Activated CD4-positive, CD25-positive, alpha-beta regulatory T cell treated with anti-CD3 and anti-CD28 coated beads, Interleukin-2, amount 50 U/mL, for 24 hours (primary cell): Measurements from ENCODE around the gene ILKAP.

ENCODE experiments used
- ATAC-seq, 2 donors: fragments of 150-1000 bp; cut with Tn5 transposase; one replicate each; pipeline ENCODE4 v1.10.0; 2021; ENCODE audit warnings: mild to moderate bottlenecking in 1 of 2, moderate library complexity in 1 of 2

ILKAP gene

GRCh38 chr2:238236571-238236970 lies 33.1 kb upstream of the ILKAP start:
- no peak for ATAC-seq

DNA sequence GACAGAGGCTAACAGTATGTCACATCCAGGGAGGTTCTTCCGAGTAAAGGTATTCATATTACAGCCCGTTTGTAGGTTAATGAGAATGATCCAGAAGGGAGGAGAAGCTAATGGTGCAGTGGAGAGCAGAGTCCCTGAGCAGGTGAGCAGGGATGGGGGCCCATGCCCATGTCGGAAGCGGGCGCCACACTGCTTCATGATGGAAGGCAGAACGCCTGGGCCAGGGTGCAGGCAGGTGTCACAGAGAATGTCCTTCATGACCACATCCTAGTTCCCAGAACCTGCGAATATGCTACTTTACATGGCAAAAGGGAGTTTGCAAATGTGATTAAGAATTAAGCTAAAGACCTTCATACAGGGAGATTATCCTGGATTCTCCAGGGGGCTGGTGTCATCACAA lies 32.4 kb upstream of the ILKAP start:
- no peak for ATAC-seq

- no peak for ATAC-seq
Measured at GRCh38 chr2:238235331-238235732, 31.8 kb upstream of the ILKAP start.

DNA sequence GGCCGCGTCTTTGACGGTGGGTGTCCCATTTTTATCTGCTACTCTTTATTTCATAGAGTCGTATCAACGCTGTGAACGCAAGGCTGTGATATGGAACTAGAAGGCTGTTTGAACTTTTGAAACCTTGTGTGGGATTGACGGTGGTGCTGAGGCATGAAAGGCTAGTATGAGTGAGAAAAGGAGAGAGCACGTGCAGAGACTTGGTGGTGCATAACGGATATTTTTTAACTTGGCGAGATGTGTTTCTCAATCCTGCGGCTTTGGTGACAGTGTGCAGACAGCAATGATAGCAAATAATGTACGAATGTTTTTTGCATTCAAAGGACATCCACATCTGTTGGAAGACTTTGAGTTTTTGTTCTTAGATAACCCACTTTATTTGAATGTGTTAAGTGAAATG lies 30.1 kb upstream of the ILKAP start:
- ATAC-seq, result no peak

- ATAC-seq, result no peak
Measured at GRCh38 chr2:238231809-238232208, 28.3 kb upstream of the ILKAP start.

- peak; percentile 87 to 92 for ATAC-seq
Measured at GRCh38 chr2:238231251-238231793, 27.8 kb upstream of the ILKAP start.

DNA sequence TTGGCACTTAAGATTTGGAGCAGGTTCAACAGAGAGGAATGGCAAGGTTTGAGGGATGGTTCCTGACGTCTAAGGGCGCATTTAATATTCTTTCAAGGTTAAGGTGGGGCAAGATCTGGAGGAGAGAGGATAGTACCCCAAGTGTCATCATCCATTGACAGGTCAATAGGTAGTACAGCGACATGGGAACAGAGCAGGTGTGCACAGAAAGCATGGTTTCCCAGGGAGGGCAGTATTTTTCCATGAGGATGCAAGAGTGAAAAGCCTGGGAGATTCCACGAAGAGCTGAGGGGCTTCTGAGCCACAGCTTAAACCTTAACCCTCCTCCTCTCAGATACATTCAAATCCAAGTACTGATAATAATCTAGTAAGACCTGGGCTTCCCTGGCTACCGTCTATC lies 27.2 kb upstream of the ILKAP start:
- ATAC-seq, result no peak

DNA sequence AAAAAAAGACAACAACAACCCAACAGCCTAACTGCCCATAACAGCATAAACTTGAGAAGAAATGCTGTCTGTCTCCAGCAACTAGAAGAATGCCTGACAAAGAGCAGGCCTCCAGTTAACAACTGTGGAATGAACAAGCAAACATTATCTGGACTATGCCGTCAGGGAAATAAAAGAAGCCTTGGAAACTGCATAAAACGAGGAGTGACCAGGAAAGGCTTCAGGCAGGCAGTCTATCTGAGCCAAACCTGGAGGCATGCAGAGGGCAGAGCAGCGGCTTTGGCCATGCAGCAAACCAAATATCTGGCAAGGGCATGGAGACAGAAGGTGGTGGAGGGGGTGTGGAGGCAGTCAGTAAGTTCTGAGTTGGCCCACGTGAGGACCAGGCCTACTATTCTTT lies 25.2 kb upstream of the ILKAP start:
- ATAC-seq, result no peak

DNA sequence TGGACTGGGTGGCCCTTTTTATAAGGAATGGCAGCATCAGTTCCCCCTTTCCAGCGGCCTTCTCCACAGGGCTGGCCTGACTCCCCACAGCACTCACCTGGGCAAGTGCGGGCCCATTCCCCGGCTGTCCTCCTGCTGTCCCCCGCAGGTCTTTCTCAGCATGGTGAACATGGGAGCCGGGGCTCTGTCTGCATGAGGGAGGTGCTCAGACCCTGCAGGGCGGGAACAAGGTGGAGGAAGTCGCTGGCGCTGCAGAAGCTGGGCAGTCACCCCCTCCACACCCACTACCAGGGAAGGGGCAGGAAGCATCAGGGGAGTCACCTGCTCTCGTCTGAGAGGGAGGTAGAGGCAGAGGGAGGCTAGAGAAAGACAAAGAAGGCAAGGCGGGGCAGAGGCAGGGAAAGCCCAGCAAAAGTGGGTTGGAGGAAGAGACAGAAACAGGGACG lies 24.1 kb upstream of the ILKAP start:
- ATAC-seq, result no peak

DNA sequence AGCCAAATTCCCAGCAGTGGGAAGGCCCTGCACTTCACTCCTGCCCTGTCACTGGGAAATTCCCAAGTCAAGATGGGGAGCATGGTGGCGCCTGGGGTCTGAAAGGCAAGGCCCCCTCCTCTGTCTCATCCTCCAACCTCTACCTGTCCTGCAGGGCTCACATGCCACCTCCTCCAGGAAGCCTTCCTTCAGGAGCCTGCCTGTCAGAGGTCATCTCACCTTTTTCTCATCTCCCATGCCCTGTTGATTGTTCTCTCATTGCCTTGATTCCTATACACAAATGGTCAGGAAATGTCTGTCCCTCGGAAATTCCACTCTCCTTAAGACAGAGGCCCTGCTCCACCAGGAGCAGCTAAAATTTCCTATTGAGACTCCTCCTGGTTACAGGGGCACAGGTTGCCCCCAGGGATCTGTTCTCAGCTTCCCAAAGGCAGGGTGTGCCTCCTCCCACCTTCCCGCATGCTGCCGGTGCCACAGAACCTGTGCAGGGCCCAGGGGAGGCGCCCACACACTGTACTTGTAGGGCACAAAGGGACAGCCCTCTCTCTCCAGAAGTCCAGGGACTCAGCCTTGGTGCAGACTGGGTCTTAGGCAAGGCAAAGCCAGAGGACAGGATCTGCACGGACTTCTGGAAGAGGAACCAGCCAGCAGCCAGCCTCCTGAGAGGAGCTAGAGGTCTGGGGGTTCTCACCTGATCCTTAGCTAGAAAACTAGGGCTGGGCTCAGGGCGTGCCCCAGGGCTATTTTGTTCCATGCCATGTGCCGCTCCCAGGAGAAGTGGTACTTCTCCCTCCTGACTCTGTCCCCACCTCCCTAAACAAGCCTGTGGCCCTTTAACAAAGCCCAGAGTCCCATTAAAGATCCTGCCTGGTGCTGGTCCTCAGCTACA lies 23.4 kb upstream of the ILKAP start:
- no peak for ATAC-seq

DNA sequence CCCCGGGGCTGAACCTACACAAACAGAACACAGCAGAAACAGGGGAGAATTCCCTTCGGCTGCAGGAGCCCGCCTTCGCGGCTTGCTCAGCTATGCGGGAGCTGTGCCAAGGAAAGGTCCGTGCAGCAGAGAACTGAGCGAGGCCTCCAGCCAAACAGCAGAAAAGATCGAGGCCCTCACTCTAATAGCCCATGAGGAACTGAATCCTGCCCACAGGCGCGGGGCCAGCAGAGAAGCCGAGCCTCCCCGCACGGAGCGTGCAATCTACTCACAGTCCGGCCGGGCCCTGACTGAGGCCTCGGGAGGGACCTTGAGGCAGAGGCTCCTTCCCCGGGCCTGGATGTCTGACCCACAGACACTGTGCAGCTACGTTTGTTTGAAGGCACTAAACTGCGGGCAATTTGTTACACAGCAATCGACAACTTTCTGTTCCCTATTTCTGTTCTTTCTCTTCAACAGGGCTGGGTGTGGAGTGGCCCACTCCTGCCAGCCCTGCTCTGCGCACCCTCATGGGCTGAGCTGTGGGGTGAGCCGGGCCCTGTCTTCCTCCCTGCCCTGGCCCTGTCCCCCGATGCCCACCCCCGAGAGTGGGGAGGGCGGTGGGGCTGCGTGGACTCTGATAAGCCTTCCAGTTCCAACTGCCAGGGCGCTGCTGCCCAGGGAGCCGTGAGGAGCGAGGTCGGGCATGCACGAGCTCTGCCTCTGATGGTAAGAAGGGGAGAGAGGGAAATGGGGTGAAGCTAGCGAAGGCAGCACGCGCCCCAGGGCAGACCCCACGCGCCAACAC lies 22.6 kb upstream of the ILKAP start:
- ATAC-seq, result no peak

GRCh38 chr2:238225121-238225520 lies 21.6 kb upstream of the ILKAP start:
- no peak for ATAC-seq

DNA sequence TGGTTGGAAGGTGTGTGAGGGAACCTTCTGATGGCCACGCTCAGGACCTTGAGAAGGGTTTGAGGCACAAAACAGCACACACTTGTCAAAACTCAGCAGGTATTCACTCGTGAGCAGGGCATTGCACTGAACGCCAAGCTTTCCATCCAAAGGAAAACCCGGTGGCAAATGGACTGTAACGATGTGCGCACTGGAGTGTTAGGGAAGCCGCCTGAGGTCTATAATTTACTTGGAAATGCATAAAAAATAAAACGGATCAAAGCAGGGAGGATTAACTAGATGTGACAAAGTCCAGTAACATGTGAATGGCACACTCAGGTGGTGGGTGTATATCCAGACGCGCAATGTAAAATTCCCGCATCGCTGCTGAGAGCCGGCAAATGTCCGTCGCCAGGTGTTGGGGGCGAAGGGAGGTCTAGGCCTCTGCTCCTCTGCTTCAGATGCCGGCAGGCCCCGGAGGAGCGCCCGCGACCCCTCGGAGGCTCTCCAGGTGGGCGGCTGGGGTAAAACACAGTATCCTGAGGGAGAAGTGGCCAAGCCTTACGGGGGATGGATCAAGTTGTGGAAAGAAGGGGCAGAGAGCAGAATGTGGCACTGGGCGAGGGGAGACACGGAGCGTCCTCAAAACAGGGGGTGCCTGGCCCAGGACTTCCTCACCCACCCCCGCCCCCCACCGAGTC lies 21.0 kb upstream of the ILKAP start:
- no peak for ATAC-seq

DNA sequence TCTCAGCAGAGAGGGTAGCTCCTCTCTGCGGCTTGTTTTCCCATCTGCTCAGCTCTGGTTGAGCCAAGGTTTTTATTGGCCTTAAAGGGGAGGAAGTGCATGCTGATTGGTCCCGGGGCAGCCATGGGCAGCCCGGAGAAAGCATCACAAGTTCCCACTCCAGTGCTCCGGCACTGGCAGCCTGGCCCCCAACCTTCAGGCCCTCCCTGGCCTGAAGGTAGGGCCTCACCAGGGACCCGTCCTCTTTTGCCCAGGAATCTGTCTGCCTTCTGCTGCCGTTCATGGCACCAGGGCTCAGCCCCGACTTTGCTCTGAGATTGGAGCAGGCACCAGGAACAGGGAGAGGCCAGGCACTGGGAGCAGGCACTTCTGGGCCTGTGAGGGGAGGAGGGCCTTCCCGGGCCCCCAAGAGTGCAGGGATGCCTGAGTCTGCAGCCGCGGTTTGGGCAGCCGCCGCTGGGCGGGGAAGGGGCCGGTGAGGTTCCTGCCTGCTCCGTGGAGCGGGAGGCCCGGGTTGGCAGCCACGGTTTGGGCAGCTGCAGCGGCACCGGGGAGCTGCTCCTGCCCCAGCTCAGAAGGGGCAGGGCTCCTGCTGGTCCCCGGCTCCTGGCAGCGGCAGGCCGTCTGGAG lies 17.5 kb upstream of the ILKAP start:
- ATAC-seq, result peak; percentile 32 to 53

GRCh38 chr2:238220274-238220891 lies 16.9 kb upstream of the ILKAP start:
- ATAC-seq, result no peak

DNA sequence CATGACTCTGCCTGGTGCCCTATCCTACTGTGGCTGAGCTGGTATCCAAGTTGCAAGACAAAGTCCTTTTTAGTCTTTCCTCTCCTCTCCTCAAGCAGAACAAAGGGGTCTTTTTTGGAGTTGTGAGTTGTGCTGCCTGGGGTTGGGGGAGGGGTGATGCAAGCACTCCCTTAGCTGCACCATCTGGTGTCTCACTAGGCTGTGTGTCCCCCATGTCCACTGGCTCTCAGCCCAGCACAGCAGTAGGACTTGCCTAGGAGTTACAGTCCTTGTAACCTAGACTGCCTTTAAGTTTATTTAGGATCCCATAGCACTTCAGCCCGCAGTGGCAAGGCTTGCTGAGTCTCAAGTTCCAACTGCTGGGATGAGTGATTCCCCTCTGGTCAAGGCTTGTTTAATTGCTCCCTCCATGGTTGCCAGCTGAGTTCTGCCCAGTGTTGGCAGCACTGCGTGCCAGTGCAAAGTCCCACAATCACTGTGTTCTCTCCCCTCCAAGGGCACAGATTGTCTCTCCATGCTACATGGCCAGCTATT lies 13.2 kb upstream of the ILKAP start:
- no peak for ATAC-seq

DNA sequence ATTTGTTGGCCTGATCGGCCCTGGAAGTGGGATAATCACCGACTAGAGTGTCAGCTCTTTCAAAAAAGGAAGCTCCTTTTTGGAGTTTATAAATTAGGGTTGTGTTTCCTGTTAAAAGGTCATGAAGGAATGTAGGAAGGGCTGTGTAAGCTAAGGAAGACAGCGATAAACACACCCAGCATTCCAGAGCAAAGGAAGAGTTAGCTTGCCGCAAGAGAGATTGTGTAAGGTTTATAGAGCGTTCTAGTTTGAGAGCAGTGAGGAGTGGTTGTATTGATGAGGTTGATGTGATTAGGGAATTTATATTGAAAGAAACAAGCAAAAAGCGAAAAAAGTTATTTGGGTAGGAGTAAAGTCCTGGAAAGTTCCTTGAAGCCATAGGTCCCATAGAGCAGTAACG lies 3.5 kb upstream of the ILKAP start:
- ATAC-seq, result no peak

- no peak for ATAC-seq
Measured at GRCh38 chr2:238203973-238204683, 633 bp upstream of the ILKAP start.

DNA sequence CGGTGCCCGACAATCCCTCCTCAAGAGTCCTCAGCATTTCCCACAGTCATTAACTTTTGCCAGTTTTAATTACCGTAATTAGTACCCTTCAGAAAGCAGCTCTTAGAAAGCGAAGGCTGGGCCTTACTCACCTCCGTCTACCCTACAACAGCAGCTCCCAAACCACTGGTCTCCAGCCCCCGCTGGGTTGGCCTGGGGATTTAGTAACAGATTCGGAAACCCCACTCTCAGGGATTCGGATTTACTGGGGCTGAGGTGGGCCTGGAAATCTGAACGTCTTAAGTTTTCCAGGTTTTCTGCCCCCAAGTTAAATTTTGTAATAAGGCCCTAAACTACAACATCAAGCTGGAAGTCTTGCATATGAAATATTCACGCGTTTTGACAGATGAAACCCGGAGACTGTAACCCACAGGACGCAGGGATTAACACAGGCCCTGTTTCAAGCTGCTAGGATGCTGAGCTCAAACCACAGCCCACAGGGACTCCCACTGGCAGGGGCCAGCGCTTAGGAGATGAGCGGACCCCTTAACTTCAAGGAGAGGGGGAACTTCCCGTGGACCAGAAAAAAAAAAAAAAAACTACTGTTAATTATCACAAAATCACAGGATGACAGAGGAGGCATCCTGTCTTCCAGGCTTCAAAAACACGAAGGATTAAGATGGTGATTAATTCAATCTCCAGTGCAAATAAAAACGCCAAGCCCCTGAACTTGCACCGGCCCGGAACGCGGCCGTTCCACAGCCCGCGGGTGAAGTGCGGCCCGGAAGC lies 985 bp downstream of the ILKAP start:
- no peak for ATAC-seq

DNA sequence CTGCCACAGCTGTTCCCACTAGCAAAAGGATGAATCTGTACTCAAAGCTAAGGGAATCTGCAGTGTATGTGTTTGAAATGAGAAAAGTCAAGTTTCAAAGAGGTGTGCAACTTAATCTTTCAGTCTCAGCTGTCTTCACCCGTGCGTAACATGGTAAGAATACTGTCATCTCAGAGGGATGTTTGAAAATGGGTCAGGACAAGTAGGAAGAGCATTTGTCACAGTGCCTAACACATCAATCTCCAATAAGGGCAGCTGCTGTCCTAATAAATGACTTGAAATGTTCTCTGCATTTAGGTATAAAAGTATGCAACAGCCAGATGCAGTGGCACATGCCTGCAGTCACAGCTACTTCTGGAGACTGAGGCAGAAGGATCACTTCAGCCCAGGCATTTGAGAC lies 13.1 kb downstream of the ILKAP start:
- no peak for ATAC-seq
